GM18909 (cell line): ENCODE measurements around the gene CRYBG1.

ENCODE experiments used
- ATAC-seq: cut with Tn5 transposase; IDR thresholded peaks from one replicate; pipeline ENCODE4 v1.9.1; 2021; ENCODE audit warnings: mild to moderate bottlenecking; ENCODE audit not compliant: unreplicated experiment, poor library complexity

Gene CRYBG1

DNA sequence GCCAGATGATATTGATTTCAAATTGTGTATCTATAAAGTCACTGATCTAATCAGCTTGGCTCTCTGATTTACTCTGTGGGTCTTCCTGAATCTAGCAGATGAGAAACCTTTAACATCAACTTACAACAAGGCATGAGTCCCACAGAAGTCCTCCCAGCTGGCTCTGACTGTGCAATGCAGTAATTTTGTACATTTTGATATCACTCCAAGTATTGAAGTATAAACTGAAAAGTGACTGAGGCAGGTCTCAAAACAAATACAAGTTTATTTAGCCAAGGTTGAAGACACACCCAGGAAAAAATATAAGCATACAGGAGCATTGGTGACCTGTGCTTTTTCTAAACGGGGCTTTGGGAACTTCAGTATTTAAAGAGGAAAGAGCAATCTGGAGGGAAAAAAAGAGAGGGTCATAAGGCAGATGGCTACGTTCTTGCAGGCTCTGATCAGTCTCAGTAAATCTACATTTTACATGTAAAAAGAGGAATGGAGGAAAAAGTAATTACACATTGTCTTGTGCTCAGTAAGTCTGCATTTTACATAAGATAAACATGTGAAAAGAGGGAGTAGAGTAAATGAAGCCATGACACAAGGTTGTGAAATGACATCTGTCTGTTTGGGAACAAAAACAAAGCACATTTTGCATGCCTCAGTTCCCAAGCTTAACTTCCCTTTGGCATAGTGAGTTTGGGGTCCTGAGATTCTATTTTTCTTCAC, 59.5 kb downstream of the CRYBG1 start:
- no peak for ATAC-seq

DNA sequence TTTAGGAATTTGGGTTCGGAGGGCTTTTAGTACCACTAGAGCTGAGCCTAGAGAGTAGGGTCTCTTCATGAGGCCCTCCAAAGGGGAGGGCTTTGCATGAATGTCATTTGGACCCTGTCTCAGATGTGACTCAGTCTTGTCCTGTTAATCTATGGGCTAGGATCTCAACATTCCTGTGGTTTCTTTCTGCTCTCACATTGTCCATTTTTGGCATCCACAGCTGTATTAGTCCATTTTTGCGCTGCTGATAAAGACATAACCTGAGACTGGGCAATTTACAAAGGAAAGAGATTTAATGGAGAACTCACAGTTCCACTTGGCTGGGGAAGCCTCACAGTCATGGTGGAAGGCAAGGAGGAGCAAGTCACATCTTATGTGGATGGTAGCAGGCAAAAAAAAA, 61.0 kb downstream of the CRYBG1 start:
- no peak for ATAC-seq

DNA sequence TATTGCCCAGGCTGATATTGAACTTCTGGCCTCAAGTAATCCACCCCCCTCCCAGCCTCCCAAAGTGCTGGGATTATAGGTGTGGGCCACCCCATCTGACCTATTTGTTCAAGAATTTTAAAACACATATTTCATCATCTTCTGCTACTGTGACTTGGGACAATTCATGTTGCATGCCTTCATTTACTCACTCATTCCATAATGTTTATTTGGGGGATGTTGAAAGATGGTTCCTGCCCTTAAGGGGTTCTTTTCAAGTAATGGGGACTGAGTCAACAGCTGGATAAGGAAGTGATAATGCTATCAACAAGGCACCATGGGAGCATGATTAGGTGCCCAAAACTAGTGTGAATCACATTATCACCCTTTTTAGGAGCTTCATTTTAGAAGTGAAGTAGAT, 62.0 kb downstream of the CRYBG1 start:
- ATAC-seq, result no peak

DNA sequence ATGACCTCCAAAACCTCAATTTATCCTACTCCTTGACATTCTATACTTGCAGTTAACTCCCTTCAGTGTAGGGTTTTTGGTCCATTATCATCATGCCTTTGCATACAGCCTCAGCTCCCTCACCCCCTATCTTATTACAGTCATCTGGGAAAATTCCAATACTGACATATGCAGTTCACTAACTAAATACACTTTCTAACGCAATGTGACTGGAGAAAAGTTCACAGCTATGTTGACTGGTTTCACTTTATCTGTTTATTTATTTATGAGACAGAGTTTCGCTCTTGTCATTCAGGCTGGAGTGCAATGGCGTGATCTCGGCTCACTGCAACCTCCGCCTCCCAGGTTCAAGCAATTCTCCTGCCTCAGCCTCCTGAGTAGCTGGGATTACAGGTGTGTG, 64.9 kb downstream of the CRYBG1 start:
- no peak for ATAC-seq

DNA sequence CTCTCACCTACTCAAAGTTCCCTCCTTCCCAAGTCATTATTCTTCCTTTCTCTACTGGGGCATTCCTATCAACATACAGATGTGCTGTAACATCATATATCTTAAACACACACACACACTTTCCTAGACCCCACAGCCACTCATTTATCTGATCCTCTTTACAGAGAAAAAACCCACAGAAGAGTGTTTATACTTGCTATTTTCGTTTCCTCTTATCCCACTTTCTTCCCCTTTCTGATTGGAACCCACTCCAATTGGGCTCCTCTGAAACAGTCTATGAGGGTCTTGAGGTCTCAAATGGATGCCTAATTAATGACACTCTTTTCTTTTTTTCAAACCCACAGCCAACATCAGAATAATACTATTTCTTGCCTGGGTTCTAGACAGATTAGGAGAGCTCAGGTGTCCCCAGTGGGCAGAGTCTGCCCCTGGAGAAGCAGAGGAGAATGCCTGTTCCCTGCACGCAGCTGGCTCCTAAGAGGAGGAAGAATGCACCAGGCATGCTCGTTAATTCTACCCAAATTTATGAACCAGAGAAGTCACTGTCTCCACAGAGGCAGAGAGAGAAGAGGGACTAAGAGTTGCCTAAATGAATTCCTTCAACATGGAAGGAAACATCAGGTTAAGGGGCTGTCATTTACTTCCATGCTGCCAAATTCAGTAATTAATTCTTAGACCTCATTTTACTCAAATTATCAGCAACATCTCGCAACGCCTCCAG, 65.9 kb downstream of the CRYBG1 start:
- ATAC-seq, result no peak

DNA sequence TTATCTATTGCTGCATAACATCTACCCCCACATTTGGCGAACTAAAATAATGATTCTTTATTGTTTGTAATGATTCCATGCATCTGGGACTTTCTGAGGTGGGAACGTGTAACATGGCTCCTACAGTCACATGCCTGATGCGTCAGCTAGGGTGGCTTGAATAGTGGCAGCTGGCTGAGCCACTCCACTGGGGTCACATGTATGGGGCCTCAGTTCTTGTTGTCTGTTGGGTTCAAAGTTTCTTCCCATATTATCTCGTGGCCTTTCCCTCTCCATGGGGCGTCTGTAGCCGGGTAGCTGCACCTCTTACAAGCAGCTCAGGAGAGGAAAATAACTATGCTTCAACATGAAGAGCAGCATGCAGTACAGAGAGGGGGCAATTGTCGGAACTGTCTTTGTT, 69.9 kb downstream of the CRYBG1 start:
- no peak for ATAC-seq

DNA sequence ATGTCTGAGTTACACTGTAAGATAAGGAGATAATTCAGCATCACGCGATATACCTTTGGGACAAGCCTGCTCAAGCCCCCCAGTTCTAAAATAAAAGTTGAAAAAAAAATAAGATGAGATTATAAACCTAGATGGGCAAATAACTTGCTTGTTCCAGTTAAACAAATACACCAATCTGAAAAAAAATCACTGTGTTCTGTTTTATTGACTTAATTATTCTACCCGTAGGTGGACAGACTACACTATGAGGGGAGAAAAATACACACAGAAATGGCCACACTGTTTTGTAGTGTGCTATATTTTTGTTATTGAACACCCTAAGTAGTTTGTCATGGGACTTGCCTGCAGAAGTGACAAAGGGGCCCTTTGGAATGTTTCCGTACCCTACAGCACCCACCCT, 70.9 kb downstream of the CRYBG1 start:
- ATAC-seq, result no peak

DNA sequence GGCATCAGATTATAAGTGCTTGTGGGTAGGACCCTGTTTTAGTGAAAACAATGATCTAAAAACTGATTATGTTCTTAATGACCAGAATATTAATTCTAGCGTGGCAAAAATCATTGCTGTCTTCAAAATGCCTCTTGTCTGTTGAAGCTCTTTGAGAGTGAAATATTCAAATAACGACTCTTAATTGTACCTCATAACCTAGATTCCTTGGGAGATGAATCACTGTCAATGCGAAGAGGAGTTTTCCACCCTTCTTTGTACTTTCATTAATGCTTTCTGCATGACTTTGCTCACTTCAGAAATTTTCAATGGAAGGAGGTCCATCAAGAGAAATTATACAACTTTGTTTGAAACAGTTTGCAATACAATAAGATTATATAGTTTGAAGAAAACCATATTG, 71.5 kb downstream of the CRYBG1 start:
- ATAC-seq, result no peak

DNA sequence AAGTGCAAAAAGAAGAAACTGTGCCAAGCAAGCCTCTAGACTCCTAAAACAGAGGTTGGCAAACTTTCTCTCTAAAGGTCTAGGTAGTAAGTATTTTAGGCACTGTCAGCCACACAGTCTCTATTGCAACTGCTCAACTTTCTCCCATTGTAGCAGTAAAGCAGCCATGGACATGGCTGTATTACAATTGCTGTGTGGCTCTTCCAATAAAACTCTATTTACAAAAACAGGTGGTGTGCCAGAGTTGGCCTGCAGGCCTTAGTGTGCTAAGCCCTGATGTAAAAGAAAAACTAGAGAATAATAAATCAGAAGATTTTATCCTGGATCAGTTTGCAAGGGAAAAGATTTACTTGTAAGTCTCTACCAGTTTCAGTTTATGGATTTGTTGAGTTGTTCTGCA, 74.0 kb downstream of the CRYBG1 start:
- ATAC-seq, result no peak

DNA sequence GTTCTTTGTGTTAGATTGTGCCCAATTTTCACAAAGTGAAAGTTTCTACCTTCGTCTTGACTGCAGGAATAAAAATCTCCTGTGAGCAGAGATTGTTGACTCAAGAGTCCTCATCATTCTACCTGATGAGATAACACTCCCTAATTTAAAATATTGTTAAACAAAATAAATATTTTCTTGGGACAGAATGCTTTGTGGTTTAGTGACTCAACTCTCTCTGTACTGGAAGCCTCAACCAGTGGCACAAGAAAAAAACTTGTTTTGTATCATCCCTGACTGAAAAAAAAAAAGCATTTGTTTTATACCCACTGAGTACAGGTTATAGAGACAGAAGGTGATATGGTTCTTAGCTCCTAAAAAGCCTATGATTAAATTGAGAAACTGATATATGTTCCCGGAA, 78.9 kb downstream of the CRYBG1 start:
- no peak for ATAC-seq

DNA sequence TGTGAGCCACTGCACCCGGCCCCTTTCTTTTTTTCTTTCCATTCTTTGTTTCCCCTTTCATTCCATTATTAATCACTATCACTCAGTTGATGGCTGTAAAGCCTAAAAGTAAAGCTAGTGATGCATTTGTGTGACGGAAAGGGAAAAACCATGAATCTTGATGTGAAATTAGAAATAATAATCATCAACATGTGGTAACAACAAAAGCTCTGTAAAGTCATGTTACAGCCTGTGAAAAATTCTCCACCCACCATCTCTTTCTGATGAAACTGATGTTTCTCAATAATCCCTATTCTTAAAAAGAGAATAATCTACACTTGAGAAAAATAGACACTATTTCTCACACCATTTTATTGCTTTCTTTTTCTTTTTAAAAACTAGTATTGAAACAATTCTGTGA, 80.0 kb downstream of the CRYBG1 start:
- no peak for ATAC-seq

DNA sequence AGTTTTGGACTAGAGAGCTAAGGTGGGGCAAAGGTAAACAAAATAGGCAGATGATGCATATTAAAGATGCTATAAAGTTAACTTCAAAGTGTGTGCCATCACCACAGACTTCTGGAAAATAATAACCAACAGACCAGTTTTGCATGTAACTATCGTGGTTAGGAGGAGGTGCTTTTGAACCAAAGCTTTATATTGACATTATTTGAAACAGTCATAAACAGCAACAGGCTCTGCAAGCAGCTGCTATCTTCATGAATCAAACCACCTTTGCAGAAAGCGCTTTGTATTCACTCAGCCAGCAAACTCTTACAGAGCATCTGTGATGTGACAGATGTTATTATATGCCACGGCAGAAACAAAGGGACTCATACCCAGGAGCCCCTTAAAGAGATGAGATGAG, 81.9 kb downstream of the CRYBG1 start:
- ATAC-seq, result no peak

DNA sequence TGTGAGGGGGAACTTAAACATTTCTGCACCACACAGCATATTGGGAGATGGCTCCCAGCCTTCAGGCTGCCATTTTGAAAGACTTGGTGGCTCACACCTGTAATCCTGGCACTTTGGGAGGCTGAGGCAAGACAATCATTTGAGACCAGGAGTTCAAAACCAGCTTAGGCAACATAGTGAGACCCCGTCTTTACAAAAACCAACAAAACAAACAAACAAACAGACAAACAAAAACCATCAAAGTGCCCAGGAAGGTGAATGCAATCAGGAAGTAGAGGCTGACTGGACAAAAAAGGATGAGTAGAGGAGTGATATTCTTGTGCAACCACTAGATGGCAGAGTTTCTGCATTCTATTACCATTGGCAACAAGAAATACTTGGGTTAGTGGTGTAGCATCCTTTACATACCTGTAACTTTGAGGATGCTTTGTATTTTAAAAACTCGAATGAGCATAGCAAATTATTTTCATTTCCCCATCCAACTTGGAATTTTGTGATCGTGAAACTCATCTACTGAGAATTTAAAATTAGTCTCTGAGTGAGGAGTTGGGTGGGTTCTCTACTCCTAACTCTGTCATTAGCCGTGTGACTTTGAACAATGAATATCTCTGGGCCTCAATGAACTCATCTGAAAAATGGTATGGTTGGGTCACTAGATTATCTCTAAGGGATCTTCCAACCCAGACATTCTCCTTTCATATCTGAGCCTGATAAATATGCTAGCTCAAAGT, 84.4 kb downstream of the CRYBG1 start:
- peak; percentile 41 for ATAC-seq

DNA sequence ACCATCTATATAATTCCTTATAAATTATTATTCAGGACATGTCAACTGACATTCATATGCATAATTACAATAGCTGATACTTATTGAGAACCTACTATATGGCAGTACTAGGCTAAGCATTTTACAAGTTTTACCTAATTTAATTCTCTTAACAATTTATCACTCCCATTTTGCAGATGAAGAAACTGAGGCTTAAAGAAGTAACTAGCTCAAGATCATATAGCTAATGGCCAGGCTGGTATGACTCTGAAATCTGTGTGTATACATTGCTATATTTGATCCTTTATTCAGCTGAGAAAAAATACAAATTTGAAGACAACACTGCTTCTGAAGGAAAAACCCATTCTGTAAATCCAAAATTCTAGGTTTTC, 85.0 kb downstream of the CRYBG1 start:
- no peak for ATAC-seq

DNA sequence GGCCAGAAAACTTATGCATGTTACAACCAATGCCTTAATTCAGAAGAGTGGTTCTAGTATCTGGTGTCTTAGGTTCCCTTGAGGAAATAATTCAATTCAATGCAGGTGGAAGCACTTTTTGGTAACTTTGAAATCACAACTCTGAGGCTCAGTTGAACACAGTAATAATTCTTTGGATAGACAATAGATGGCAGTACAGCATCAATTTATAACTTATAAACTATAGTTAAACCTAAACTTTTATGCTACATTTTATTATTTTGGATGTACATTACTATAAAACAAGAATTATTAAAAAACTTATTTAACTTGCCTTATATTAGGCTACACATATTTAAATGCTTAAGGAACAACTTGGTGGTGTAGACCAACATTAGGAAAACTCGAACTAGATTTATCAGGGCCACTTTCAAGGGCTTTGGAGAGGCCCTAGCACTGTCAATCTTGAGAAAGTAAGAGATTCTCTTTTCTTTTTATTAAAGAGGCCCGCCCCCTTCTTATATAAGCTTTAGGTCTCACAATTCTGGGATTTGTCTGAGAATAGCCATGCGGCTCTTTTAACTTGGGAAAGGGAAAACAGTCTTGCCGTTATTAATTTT, 85.9 kb downstream of the CRYBG1 start:
- no peak for ATAC-seq

DNA sequence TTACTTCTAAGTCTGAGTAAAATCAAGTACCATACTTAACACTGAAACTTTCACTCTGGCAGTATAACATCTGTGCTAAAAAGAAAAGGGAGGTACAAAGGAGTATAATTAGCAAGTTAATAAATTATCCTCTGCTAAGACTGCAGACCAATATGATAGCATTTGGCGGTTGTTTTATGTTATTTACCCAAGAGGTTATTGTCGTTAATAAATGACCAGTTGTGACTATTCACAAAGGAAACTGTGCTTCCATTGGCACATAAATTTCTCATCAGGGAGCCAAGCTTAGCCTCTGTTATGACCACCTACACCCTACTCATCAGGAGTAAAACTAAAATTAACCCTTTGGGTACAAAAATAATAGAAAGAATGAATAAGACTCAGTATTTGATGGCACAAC, 86.5 kb downstream of the CRYBG1 start:
- ATAC-seq, result no peak

DNA sequence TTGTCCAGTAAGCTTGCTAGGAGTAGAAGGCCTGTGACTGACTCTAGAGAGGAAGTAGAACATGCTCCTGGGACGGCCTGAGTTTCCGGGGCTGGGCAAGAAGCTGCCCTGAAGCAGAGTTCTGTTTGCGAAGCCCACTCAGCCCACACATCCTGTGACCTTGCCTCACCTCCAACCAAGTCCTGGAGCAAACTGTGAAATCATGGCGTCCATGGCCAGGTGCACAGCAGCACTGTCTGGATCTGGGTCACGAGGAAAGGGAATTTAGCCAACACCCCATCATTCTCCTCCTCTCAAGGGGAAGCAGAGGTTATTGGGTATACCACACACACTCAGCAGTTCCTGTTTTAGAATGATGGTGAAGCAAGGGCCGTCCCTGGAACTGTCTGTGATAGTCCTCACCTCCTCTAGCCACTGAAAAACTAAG, 87.5 kb downstream of the CRYBG1 start:
- peak; percentile 49 for ATAC-seq

DNA sequence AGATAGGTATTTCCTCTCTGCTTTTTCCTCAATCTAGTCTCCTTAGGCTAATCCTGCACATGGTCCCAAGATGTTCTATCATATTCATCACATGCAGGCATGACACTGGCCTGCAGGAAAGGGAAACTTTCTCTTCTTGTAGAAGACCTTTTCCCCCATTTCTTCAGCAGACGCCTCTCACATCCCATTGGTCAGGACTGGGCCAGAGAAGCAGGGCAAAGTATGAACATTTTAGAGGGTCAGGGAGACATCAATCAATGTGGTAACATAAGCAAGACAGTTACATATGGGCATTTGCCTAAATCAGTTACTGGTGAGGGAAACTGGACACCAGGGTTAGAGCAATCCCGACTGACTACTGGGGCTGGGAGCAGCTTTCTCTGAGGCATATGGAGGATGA, 90.1 kb downstream of the CRYBG1 start:
- ATAC-seq, result no peak

DNA sequence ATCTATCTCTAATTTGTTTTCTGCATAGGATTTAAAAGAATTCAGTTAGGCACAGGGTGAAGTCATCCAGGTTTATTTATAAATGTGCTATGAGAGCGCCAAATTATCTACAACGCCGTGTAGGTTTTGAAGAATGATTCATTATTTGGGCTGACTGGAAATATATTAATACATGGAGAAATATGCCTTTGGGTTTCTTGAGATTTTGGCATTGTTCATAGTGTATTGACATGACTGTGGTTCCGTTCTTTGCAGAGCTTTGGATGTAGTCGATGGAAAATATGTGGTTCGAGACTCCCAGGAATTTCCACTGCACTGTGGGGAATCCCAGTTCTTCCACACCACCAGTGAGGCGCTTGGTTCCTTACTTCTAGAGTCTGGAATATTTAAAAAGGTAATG, 90.9 kb downstream of the CRYBG1 start:
- no peak for ATAC-seq

DNA sequence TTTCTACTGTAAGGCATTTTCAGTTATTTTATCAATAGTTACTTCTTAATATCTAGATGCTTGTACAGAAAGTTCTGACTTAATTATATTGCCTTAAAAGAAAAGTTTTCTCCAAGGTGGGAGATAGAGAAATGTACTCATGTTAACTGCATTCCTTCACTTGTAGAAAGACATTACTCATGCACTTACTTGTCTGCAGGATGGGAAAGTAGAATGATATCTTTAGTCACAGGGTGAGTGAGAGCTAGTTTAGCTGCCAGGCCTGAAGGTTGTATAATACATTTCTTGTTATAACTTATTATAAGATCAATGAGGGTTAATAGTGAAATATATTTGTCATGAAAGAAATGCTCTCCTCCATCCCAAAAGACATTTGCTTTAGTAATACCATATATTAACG, 92.1 kb downstream of the CRYBG1 start:
- ATAC-seq, result no peak

DNA sequence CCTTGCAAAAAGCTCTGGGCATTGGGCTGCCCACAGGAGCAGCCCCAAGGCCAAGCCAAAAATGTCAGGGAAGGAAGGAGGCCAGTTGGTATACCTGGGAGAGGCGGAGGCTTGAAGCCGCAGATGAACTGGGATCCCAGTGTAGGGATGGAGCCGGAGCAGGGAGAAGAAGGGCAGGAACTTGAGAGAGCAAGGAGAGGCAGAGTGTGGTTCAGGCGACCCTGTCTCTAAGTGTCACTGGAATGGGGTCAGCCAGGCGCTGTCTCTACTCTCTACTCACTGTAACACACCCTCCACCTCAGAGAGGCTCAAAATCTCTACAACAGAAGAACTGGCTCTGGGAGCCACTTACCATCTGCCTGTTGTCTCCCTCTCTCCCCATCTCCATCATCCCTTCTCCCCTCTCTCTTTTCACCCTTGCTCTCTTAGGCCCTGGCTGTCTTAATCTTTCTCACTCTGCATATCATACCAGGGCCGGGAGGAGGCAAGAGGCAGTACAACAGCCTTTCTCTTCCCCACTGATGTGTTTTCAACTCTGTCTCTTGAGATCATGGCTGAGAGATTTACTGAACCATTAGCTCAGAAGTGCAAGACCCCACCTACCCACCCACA, 93.3 kb downstream of the CRYBG1 start:
- ATAC-seq, result no peak
